HG02571 (cell line): ENCODE results near the gene ATP9B.
"Not testable (repeated sequence)": the region's sequence is repeated elsewhere in the genome, so short reads cannot be mapped to it uniquely, and the experiment has no call there.

Experiments used
- ATAC-seq: cut with Tn5 transposase; IDR thresholded peaks from one replicate; pipeline ENCODE4 v1.9.1; 2021; ENCODE audit warnings: mild to moderate bottlenecking, moderate library complexity; ENCODE audit not compliant: unreplicated experiment

Gene ATP9B

DNA sequence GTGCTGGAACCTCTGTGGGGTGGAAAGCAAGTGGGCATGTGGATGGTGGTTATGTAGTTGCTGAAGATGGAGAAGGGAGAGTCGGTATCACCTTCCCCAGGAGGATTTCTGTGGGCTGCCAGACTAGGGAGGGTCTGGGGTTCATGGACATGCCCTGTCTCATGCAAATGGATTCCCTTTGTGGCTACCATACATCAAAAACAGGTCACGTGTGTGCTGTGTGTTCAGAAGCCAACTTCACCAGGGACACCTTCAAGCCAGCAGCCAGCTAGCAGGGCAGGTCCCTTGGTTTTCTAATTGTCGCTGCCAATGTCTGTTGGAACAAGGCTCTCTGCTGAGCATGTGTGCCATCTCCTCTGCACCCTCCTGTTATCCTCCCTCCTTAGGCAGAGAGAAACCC, 155.2 kb downstream of the ATP9B start:
- ATAC-seq: no peak

- no peak for ATAC-seq
Observed at GRCh38 chr18:79227621-79228020, 158.4 kb downstream of the ATP9B start.

DNA sequence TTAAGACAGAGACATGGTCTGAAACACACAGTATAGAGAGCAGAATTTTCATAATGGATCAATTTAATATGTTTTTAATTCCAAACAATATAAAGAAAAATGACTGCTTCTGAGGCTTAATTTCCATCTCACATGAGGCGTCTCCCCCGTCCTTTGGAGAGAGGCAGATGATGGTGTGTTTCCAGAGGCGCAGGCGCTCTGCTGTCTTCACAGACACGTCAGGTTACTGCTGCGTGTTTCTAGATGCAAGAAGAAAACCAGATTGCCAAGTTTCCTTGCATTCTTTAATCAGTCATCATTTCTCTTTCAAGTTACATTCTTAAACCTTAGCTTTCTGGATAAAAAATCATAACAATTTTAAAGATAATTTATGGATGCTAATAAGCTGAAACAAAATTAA, 160.2 kb downstream of the ATP9B start:
- ATAC-seq: no peak

DNA sequence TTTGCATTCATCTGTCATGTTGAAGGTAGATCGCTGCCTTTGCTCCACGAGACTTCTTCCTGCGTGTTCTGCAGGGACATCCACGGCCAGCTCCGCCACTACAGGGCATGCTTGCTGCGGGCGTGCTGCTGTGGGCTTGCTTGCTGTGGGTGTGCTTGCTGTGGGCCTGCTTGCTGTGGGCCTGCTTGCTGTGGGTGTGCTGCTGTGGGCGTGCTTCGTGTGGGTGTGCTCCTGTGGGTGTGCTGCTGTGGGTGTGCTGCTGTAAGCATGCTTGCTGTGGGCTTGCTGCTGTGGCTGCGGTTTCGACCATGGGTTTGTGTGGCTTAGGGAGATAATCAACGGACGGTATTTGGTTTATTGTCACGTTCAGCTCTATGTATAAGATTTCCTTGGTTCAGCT, 165.2 kb downstream of the ATP9B start:
- ATAC-seq: no peak

GRCh38 chr18:79239631-79240030, 170.4 kb downstream of the ATP9B start:
- ATAC-seq: no peak

- ATAC-seq: no peak
Observed at GRCh38 chr18:79241755-79242154, 172.6 kb downstream of the ATP9B start.

GRCh38 chr18:79242246-79242645, 173.1 kb downstream of the ATP9B start:
- ATAC-seq: no peak

DNA sequence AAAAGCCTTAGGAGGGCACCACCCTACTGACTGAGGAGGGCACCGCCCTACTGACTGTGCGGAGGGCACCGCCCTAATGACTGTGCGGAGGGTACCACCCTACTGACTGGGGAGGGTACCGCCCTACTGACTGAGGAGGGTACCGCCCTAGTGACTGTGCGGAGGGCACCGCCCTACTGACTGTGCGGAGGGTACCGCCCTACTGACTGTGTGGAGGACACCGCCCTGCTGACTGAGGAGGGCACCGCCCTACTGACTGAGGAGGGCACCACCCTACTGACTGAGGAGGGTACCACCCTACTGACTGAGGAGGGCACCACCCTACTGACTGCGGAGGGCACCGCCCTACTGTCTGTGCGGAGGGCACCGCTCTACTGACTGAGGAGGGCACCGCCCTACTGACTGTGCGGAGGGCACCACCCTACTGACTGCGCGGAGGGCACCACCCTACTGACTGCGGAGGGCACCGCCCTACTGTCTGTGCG, 176.4 kb downstream of the ATP9B start:
- no peak for ATAC-seq

DNA sequence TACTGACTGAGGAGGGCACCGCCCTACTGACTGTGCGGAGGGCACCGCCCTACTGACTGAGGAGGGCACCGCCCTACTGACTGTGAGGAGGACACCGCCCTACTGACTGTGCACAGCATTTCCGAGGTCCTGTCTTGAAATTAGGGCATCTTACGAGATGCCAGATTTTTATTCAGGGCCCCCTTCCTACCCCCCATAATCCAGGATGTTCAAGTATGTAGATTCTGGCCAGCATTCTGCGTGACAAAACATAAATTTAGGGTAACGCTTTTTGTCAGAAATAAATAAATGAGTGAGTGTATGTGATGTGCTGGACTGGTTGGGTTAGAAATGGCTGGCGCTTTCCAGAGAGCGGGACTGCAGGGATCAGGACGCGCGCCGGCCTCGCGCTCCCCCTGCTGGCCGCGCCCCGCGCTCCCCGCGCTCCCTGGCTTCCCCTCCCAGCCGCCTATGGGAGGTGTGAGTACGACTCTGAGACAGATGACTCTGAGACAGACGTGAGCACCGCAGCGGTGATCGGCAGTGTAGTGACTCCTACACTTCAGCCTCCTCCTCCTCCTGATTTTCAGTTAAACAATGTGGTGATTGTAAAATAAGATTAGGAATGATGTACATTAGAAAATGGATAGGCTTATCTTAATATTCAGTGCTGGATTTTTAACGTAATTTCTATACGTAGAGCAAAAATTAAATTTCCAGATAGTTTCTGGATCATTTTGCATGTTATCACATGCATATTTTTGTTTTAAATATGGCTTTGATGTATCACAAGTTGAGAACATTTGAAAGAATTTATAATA, 177.3 kb downstream of the ATP9B start:
- ATAC-seq: peak; percentile 99

DNA sequence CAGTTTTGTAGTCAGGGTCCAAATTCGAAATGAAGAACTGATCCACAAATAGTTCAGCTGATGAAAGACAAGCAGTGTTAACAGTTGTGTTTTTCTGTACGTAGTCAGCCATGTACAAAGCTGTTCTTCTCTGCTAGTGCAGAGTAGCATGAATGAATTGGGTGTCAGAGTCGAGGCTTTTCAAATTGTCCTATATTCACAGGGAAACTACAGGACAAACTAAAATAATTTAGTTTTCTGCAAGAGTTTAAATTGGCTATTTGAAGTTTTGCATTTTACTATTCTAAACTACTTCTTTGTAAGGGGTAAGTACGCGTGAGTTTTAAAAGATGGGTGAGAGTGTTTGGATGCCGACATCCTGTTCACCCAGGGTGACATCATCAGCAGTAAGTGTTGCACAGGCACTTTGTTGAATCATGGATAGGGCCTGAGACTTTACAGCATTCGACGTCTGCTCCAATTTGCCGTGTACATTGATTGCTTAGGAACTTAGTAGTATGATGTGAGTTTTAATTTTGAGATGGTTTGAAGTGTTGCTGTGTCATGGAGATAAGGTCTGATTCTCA, 179.4 kb downstream of the ATP9B start:
- ATAC-seq: no peak

DNA sequence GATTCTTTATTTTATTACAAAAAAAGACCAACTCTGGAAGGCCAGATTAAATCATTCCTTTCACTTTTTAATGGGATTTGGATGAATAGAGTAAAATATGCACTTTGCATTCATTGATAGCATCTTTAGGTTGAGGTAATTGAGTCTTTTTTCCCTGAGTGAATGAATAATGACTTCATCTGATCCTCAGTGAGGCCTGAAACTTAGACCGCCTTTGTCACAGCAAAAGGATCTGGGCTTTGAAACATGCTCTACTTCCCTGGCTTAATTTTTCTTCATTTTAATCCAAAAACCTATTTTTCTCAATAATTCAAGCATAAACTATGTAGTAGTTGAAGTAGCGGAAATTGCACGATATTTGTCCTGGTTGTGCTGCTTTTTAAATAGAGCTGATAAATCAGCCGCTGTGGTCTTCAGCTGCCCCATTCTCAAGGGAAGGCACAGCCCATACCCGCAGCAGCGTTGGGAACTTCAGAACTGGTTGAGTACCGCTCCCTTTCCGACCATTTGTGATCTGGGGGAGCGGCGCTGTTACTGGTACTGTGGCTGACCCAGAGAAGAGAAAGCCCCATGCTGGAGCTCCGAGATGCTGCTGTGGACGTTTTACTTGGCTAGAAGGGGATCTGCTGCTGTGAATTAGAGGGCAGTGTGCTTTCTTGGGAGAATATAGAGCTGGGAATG, 181.2 kb downstream of the ATP9B start:
- ATAC-seq: no peak

GRCh38 chr18:79251021-79251420, 181.8 kb downstream of the ATP9B start:
- no peak for ATAC-seq

- ATAC-seq: no peak
Observed at GRCh38 chr18:79252904-79253633, 183.9 kb downstream of the ATP9B start.

DNA sequence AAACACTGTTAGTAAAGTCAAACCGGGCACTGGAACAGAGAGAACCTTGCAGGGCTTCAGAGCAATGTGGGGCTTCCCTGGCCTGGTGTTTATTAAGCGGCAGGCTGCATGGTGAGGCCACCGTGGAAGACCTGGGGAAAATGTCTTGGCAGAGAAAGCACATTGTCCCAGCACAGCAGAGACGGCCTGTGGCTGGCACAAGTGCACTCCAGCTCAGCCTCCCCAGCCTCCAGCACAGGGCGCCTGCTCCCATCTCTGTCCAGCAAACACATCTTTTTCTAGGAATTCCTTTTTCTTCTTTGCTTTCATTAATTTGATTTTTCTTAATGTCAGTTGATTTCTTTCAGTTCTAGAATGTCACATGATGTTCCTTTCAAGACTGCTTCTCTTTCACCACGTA, 188.3 kb downstream of the ATP9B start:
- no peak for ATAC-seq

- ATAC-seq: no peak
Observed at GRCh38 chr18:79258447-79258846, 189.3 kb downstream of the ATP9B start.

- no peak for ATAC-seq
Observed at GRCh38 chr18:79259218-79259617, 190.0 kb downstream of the ATP9B start.

- no peak for ATAC-seq
Observed at GRCh38 chr18:79260023-79260422, 190.8 kb downstream of the ATP9B start.

DNA sequence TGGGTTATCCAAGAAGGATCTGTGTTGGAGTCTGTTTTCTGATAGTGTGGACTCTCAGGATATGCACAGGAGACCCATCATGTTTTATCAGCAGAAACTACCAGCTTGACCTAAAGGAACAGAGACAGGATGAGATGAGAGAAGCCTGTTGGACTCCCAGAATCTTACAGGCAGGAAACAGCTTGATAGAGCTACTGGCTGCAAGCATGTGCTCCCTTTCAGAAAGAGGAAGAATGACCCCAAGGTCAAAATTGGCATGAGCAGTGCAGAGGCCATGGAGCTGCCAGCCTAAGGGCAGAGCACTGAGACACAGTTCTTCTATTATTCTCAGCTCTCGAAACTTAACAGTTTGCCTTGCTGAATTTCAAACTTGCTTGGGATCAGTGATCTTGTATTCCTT, 191.3 kb downstream of the ATP9B start:
- ATAC-seq: no peak

DNA sequence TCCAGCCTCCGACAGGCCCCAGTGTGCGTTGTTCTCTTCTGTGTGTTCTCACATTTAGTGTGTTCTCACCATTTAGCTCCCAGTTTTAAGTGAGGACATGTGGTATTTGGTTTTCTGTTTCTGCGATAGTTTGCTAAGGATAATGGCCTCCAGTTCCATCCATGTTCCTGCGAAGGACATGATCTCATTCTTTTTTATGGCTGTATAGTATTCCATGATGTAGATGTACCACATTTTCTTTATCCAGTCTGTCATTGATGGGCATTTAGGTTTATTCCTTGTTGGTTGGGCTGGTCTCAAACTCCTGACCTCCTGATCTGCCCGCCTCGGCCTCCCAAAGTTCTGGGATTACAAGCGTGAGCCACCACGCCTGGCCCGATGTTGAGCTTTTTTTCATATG, 195.9 kb downstream of the ATP9B start:
- not testable (repeated sequence) for ATAC-seq

GRCh38 chr18:79271812-79272211, 202.6 kb downstream of the ATP9B start:
- ATAC-seq: not testable (repeated sequence)

DNA sequence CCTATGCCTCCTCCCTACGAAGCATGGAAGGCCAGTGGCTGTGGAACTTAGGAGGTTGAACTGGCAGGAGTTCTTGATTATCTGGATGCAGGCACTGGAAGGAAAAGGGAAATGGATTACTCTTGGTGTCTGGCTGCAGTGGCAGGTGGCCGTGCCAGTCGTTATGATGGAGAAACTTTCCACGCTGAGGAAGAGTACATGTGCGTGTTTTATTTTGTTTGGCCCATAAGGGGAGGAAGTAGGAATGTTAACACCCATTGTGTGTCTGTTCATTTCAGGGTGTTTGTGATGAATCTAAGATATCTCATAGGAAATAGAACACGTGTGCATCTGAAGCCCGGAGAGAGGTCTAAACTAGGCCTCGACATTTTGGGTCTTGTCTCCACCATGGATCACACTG, 203.7 kb downstream of the ATP9B start:
- no peak for ATAC-seq
